GM18909 (cell line): Measurements from ENCODE around the gene SREBF1.

ENCODE experiments used
- ATAC-seq: cut with Tn5 transposase; IDR thresholded peaks from one replicate; pipeline ENCODE4 v1.9.1; 2021; ENCODE audit warnings: mild to moderate bottlenecking; ENCODE audit not compliant: unreplicated experiment, poor library complexity

SREBF1 gene

DNA sequence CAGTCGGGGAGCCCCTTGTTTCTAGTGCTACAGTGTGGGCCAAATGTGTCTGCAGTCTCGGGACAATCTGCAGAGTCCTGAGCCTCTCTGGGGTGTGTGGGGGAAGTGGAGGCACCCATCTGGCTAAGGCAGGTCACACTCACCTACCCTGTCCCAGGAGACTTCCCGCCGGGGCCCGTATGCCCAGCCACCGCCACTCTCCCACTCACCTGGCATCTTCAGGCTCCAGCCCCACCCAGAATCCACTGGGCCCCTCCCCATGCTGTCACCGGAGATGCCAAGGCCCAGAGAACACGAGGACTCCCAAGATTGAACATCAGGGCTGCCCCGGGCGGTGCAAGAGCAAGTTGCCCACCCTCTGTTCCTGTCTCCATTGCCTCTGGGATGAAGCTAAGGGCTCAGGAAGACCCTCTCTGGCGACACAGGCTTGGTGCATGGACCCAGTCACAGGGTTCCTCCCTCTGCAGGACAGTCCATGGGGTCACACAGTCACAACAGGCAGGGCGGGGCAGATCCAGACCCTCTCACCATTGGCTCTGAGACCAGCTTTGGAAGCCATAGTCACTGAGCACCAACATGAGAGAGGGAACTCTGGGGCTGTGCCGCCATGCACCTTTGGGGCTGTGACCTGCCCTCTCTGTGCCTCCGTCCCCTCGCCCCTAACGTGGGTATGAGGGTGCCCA, 38.1 kb downstream of the SREBF1 start:
- no peak for ATAC-seq

GRCh38 chr17:17798010-17798556, 38.7 kb downstream of the SREBF1 start:
- no peak for ATAC-seq

DNA sequence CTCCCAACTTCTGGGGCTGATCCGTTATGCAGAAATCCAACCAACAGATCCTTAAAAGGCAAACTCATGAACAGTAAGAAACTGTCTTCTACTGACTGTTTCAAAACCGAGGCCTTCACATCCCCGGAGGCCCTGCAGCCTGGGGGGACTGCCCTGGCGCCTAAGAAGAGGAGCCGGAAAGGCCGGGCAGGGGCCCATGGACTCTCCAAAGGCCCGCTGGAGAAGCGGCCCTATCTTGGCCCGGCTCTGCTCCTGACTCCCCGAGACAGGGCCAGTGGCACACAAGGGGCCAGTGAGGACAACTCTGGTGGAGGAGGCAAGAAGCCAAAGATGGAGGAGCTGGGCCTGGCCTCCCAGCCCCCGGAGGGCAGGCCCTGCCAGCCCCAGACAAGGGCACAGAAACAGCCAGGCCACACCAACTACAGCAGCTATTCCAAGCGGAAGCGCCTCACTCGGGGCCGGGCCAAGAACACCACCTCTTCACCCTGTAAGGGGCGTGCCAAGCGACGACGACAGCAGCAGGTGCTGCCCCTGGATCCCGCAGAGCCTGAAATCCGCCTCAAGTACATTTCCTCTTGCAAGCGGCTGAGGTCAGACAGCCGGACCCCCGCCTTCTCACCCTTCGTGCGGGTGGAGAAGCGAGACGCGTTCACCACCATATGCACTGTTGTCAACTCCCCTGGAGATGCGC, 39.5 kb downstream of the SREBF1 start:
- no peak for ATAC-seq

- no peak for ATAC-seq
Observed at GRCh38 chr17:17796787-17797061, 40.1 kb downstream of the SREBF1 start.

DNA sequence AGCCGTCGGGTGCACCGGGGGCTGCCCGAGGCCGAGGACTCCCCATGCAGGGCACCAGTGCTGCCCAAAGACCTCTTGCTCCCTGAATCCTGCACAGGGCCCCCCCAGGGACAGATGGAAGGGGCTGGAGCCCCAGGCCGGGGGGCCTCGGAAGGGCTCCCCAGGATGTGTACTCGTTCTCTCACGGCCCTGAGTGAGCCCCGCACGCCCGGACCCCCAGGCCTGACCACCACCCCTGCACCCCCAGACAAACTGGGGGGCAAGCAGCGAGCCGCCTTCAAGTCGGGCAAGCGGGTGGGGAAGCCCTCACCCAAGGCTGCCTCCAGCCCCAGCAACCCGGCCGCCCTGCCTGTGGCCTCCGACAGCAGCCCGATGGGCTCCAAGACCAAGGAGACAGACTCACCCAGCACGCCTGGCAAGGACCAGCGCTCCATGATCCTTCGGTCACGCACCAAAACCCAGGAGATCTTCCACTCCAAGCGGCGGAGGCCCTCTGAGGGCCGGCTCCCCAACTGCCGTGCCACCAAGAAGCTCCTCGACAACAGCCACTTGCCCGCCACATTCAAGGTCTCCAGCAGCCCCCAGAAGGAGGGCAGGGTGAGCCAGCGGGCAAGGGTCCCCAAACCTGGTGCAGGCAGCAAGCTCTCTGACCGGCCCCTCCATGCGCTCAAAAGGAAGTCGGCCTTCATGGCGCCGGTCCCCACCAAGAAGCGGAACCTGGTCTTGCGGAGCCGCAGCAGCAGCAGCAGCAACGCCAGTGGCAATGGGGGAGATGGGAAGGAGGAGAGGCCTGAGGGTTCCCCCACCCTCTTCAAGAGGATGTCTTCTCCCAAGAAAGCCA, 40.6 kb downstream of the SREBF1 start:
- ATAC-seq = no peak

DNA sequence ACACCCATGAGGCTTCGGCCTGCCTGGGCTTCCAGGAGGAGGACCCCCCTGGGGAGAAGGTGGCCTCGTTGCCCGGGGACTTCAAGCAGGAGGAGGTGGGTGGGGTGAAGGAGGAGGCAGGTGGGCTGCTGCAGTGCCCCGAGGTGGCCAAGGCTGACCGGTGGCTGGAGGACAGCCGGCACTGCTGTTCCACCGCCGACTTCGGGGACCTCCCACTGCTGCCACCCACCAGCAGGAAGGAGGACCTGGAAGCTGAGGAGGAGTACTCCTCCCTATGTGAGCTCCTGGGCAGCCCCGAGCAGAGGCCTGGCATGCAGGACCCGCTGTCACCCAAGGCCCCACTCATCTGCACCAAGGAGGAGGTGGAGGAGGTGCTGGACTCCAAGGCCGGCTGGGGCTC, 41.5 kb downstream of the SREBF1 start:
- no peak for ATAC-seq

GRCh38 chr17:17794382-17794781, 42.4 kb downstream of the SREBF1 start:
- no peak for ATAC-seq

DNA sequence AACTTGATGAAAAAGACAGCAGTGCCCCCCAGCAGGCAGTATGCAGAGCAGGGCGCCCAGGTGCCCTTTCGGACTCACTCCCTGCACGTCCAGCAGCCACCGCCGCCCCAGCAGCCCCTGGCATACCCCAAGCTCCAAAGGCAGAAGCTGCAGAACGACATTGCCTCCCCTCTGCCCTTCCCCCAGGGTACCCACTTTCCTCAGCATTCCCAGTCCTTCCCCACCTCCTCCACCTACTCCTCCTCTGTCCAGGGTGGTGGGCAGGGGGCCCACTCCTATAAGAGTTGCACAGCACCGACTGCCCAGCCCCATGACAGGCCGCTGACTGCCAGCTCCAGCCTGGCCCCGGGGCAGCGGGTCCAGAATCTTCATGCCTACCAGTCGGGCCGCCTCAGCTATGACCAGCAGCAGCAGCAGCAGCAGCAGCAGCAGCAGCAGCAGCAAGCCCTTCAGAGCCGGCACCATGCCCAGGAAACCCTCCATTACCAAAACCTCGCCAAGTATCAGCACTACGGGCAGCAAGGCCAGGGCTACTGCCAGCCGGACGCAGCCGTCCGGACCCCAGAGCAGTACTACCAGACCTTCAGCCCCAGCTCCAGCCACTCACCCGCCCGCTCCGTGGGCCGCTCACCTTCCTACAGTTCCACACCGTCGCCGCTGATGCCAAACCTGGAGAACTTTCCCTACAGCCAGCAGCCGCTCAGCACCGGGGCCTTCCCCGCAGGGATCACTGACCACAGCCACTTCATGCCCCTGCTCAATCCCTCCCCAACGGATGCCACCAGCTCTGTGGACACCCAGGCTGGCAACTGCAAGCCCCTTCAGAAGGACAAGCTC, 43.2 kb downstream of the SREBF1 start:
- no peak for ATAC-seq

DNA sequence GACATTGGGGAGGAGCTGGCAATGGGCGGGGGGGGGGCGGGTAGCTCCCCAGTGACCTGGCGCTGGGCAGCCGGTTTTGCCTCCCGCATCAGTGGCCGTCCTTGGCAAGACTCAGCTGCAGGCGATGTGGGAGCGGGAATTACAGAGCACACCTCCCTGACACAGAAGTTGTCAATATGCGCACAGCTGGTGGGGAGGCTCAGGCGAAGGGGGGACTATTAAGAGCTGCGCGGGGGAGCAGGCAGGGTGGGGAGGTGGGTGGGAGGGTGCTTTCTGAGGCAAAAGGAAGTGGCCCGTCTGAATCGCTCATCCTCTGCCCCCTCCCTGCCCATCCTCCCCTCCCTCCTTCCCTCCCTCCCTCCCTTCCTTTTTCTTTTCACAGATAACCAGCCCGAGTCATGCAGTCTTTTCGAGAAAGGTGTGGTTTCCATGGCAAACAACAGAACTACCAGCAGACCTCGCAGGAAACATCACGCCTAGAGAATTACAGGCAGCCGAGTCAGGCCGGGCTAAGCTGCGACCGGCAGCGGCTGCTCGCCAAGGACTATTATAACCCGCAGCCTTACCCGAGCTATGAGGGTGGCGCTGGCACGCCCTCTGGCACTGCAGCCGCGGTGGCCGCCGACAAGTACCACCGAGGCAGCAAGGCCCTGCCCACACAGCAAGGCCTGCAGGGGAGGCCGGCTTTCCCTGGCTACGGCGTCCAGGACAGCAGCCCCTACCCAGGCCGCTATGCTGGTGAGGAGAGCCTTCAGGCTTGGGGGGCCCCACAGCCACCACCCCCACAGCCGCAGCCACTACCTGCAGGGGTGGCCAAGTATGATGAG, 44.0 kb downstream of the SREBF1 start:
- ATAC-seq = no peak

GRCh38 chr17:17792037-17792550, 44.7 kb downstream of the SREBF1 start:
- ATAC-seq = no peak

GRCh38 chr17:17790637-17791464, 45.9 kb downstream of the SREBF1 start:
- ATAC-seq = no peak

DNA sequence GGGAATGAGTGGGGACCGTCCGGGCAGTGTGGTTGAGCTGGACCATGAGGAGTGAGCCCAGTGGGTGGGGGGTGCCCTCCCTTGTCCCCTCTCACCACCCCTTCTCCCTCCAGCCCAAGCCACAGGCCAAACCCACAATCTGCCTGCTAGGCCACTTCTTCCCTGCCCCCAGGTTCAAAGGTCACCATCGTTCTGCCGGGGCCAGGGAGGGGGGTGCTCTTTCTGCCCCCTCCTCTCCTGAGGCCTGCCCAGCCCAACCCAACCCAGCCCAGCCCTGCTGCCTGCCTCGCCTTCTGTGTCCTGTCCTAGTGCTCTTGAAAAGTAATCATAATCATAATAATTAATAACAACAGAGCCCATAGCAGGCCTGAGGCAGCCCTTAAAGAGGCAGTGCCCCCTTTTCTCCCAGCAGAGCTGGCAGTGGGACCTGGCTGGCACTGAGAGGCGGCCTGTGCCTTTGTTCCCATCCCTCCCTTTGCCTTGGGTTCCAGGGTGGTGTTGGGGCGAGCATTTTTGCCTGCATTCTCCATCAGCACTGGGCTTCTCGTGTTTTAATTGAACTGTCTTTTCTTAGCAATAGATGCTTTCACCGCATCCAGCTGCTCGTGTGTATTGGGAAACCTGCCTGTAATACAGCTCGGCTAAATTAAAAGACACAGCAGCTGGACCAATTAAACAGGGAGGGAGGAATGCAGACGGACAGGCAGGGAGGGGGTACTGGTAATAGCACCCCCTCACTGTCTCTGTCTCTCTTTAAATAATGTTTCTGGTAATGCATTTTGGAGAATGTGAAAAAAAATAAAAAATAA, 46.8 kb downstream of the SREBF1 start:
- no peak for ATAC-seq

DNA sequence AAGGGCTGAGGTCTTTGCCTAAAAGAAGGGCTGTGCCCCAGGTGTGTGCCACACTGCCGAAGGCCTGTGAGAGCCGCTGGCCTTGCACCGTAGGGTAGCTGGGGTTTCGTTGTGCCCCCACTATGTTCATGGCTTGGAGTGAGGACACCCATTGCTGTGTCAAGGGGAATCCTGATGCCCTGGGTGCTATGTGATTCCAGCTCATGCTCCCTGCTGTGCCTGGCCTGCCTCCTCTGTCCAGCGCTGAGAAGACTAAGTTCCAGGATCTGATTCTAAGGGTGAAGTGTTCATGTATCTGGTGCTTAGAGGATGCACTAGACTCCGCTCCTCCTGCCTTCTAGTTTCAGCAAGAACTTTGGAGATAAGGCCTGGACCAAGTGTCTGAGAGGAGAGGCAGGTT, 47.4 kb downstream of the SREBF1 start:
- no peak for ATAC-seq

DNA sequence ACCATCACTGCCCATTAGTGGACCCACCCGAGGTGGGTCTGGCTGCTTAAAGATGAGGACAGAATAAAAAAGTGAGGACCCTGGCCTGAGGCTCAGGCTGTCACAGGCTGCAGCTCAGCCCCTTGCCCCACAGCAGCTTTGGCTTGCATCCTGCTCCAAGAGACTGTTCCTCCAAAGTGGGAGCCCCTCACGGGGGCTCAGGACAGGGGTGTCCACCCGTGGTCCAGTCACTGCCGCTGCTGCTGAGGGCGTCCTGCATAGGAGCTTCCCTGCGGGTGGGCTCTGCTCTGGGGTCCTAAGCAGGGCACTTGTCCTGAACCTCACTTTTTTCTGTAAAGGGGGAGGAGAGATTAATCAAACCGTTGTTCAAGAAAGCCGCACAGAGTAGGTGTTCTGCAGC, 47.8 kb downstream of the SREBF1 start:
- ATAC-seq = no peak

- no peak for ATAC-seq
Observed at GRCh38 chr17:17787568-17787967, 49.2 kb downstream of the SREBF1 start.

DNA sequence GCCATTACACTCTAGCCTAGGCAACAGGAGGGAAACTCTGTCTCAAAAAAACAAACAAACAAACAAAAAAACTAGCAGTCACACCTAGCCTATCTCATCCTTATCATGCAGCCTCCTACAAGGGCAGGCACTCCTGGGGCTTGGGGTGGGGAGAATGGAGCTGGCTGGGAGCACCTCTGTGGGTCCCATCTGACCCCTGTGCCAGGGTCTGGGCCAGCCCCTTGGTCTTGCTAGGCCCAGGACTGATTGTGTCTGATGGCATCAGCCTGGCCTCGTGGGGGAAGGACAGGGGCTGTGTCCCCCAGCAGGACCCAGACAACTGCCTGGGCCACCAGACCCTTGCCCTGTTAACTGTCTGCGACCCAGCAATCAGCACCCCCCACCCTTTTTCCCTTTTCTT, 49.8 kb downstream of the SREBF1 start:
- no peak for ATAC-seq

GRCh38 chr17:17785407-17785806, 51.4 kb downstream of the SREBF1 start:
- no peak for ATAC-seq
